Thyroid gland (tissue), 4 donors: ENCODE data around the gene USP44. TPM values are rescaled to one million over a fixed set of nuclear protein-coding genes. Genes with fewer than 3 reads are reported as not detected.

Source experiments
- DNase-seq, 2 donors: peaks; one replicate each; pipeline ENCODE4 v3.0.0-alpha.2; 2019
- H3K27ac ChIP-seq, 3 donors: fragments of 200-600 bp; sonication (generic); 1 replicate in 2 of 3; 2 replicates in 1 of 3; pipeline ENCODE4 v1.5.1; 2016 to 2019; ENCODE audit warnings: mild to moderate bottlenecking in 1 of 3, moderate library complexity in 1 of 3
- H3K27me3 ChIP-seq: fragments of 200-600 bp; sonication (generic); one replicate; pipeline ENCODE4 v1.5.1; 2019
- H3K36me3 ChIP-seq, 2 donors: fragments of 200-600 bp; sonication (generic); one replicate each; pipeline ENCODE4 v1.5.1; 2016 to 2019
- H3K4me1 ChIP-seq, 2 donors: fragments of 200-600 bp; sonication (generic); one replicate each; pipeline ENCODE4 v1.5.1; 2017 to 2019
- H3K4me3 ChIP-seq, 3 donors: fragments of 200-600 bp; sonication (generic); replicated peaks in 1 of 3; 1 replicate in 2 of 3; 2 replicates in 1 of 3; pipeline ENCODE4 v1.5.1; 2016; ENCODE audit warnings: mild to moderate bottlenecking in 1 of 3
- H3K9me3 ChIP-seq: fragments of 200-600 bp; sonication (generic); one replicate; pipeline ENCODE4 v1.5.1; 2017
- POLR2A ChIP-seq, 2 donors: fragments of 450-650 bp; IDR thresholded peaks; one replicate each; pipeline ENCODE4 v1.6.1; 2017; ENCODE audit warnings: antibody characterized with exemption in 2 of 2, mild to moderate bottlenecking in 2 of 2, moderate library complexity in 1 of 2
- WGBS, 2 donors: methylation state at CpG; one replicate each; pipeline ENCODE4 v1.1.5; 2017; 5-methylcytosine and 5-hydroxymethylcytosine counted together
- intact Hi-C: fragments of 100-400 bp; cut with DNase I; formaldehyde crosslinking; loops from one replicate; pipeline ENCODE4 v1.15.1; 2023
- total RNA-seq, 4 donors: library from RNA; depleted of rRNA; stranded (reverse); fragments of >200 nt; gene quantifications; one replicate each; pipeline ENCODE4 v1.2.3, GENCODE V29; 2016
- TF ChIP-seq, protein P1 (sequence below), 6 experiments: fragments of 200-600 bp in 3 of 6; fragments of 450-650 bp in 3 of 6; sonication (generic) in 3 of 6; IDR thresholded peaks; one replicate each; pipeline ENCODE4 v1.5.1; 2016 to 2019; ENCODE audit warnings: antibody characterized with exemption in 6 of 6, mild to moderate bottlenecking in 2 of 6, inconsistent platforms in 1 of 6, moderate library complexity in 1 of 6

USP44 gene
- total RNA-seq, 4 donors from 2014 or later: 2.8 to 9.1 (median 6.3) TPM

DNA sequence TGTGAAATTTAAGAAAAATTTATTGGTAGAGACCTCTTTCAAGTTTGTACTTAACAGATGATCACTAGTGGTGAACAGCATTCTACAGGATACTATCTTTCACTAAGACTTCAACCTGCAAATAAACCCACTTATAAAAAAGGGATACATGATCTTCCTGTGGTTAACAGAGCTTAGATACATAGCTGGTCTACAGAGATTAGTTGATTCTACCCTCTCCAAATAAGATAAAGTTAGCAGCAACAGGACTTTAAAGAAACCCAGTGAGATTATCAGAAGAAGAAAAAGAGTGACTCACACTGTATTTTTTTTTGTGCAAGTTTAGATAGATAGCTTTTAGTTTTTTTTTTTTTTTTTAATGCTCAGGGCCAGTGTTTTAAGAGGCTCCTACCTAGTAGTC, 34.5 kb downstream of the USP44 start:
- DNase-seq: no peak
- Histone ChIP-seq H3K4me3 (no peak overlapping the region), H3K27ac (no peak overlapping the region), H3K27me3 (no peaks in the 10 kb centered on the region), H3K36me3 (peaks cover 29 to 30% of the 10 kb centered on the region in 2 donors), H3K9me3 (no peaks in the 10 kb centered on the region), H3K4me1 (no peaks in the 10 kb centered on the region)
- intact Hi-C loops: no loop called here
- no peak for TF ChIP-seq POLR2A (IDR thresholded peaks at IDR 0.05)
- TF ChIP-seq, protein P1, sequence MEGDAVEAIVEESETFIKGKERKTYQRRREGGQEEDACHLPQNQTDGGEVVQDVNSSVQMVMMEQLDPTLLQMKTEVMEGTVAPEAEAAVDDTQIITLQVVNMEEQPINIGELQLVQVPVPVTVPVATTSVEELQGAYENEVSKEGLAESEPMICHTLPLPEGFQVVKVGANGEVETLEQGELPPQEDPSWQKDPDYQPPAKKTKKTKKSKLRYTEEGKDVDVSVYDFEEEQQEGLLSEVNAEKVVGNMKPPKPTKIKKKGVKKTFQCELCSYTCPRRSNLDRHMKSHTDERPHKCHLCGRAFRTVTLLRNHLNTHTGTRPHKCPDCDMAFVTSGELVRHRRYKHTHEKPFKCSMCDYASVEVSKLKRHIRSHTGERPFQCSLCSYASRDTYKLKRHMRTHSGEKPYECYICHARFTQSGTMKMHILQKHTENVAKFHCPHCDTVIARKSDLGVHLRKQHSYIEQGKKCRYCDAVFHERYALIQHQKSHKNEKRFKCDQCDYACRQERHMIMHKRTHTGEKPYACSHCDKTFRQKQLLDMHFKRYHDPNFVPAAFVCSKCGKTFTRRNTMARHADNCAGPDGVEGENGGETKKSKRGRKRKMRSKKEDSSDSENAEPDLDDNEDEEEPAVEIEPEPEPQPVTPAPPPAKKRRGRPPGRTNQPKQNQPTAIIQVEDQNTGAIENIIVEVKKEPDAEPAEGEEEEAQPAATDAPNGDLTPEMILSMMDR (IDR thresholded peaks at IDR 0.05): no peak

DNA sequence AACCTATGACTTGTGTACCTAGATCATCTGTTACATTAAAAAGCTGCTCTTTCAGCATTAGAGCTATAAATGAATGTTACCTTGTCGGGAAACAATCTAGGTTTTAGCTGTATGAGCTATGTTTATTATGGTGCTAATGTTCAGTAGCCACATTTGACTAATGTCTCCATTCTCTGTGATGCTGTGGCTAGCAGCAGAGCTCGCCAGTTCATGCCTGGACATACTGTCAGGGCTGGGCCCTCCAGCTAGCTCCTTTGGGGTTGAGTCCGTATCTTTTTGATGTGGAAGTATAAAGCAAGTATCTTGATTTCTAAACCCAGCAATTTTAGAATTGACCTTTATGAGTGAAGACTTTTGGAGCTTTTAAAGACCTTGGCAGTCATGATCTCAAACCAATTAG, 36.1 kb downstream of the USP44 start:
- Histone ChIP-seq H3K9me3 (no peaks in the 10 kb centered on the region), H3K27me3 (no peaks in the 10 kb centered on the region), H3K27ac (no peak overlapping the region), H3K4me3 (no peak overlapping the region), H3K4me1 (no peaks in the 10 kb centered on the region), H3K36me3 (peaks cover 29 to 31% of the 10 kb centered on the region in 2 donors)
- TF ChIP-seq, protein P1 (IDR thresholded peaks at IDR 0.05): no peak
- no peak for TF ChIP-seq POLR2A (IDR thresholded peaks at IDR 0.05)
- intact Hi-C loops: no loop called here
- no peak for DNase-seq
- 96 to 98% methylated on average over 3 of the region's 3 CpGs for WGBS, 2 donors

DNA sequence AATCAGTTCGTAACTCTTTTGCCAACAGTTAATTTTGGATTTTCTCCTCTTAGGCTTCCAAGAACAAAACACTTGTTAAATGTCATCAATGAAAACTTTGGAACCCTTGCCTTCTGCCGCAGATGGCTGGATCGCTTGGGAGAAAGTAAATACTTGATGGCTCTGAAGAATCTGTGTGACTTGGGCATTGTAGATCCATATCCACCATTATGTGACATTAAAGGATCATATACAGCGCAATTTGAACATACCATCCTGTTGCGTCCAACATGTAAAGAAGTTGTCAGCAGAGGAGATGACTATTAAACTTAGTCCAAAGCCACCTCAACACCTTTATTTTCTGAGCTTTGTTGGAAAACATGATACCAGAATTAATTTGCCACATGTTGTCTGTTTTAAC, 37.7 kb downstream of the USP44 start:
- H3K36me3 ChIP-seq: peaks cover 31 to 34% of the 10 kb centered on the region in 2 donors
- H3K27ac ChIP-seq: no peak overlapping the region
- no peak for TF ChIP-seq POLR2A (IDR thresholded peaks at IDR 0.05)
- TF ChIP-seq, protein P1 (IDR thresholded peaks at IDR 0.05): no peak
- no peaks in the 10 kb centered on the region for H3K9me3 ChIP-seq
- no peaks in the 10 kb centered on the region for H3K4me1 ChIP-seq
- H3K4me3 ChIP-seq: no peak overlapping the region
- DNase-seq: no peak
- intact Hi-C loops: no loop called here
- 96 to 97% methylated on average over 5 of the region's 5 CpGs for WGBS, 2 donors
- no peaks in the 10 kb centered on the region for H3K27me3 ChIP-seq

DNA sequence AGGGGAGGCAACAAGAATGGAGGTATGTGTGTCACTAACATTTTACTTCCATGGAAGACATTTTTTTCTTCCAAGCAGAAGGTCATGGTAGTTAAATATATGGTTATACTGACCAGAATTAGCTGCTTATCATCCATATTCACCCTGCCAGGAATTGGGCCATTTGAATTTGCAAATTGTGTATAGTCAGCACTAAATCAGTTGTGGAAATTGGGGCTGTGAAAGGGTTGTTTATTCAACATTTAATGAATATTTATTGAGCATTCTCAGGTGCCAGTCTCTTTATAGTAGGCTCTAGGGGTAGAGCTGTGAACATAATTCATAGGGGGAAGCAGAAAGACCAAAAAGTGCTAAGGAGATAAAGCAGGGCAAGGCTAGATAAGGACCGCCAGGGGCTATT, 39.3 kb downstream of the USP44 start:
- Histone ChIP-seq H3K4me3 (no peak overlapping the region), H3K36me3 (peaks cover 31 to 40% of the 10 kb centered on the region in 2 donors), H3K27me3 (no peaks in the 10 kb centered on the region), H3K4me1 (no peaks in the 10 kb centered on the region), H3K27ac (no peak overlapping the region), H3K9me3 (no peaks in the 10 kb centered on the region)
- no peak for DNase-seq
- TF ChIP-seq, protein P1 (IDR thresholded peaks at IDR 0.05): no peak
- no peak for TF ChIP-seq POLR2A (IDR thresholded peaks at IDR 0.05)
- intact Hi-C loops: no loop called here
- WGBS, 2 donors: 29 to 97% methylated on average over 1 of the region's 1 CpG

DNA sequence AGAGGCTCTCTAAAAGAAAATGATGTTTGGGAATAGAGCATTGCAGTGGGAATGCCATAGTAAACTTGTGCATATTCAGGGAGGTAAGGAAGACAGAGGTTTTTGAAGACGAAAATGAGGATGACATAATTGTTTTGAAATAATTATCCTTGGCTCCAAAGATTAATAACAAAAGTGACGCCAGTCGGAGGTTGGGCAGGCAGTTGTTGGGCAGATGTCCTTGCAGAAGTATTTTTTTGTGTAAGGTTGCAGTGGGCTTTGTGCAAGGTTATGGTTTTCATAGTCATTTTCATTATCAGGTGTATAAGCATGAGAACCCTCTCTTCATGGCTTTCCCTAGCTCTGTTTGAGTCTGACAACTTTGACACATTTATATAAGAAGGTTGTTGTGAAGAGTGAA, 42.0 kb downstream of the USP44 start:
- TF ChIP-seq, protein P1 (IDR thresholded peaks at IDR 0.05): no peak
- H3K27me3 ChIP-seq: no peaks in the 10 kb centered on the region
- H3K9me3 ChIP-seq: no peaks in the 10 kb centered on the region
- H3K4me3 ChIP-seq: no peak overlapping the region
- intact Hi-C loops: no loop called here
- H3K4me1 ChIP-seq: no peaks in the 10 kb centered on the region
- H3K27ac ChIP-seq: no peak overlapping the region
- WGBS, 2 donors: 80 to 87% methylated on average over 3 of the region's 3 CpGs
- peaks cover 37 to 47% of the 10 kb centered on the region in 2 donors for H3K36me3 ChIP-seq
- DNase-seq: no peak
